Kidney (tissue), 14 donors: ENCODE measurements around the gene MNX1. TPM values are rescaled to one million over a fixed set of nuclear protein-coding genes. Genes with fewer than 3 reads are reported as not detected.

Experiments used
- DNase-seq, 5 donors: peaks; one replicate each; pipeline ENCODE4 v3.0.0-alpha.2; 2013 to 2020
- FAIRE-seq: peaks from 2 replicates; lab custom pipeline; 2012; peaks lifted over from hg19 to GRCh38; lab: Jason Lieb, UNC
- H3K27ac ChIP-seq, 2 donors: one replicate each; pipeline ENCODE4 v1.7.0; 2013; ENCODE audit warnings: low read depth in 2 of 2, low read length in 2 of 2, inconsistent platforms in 1 of 2
- H3K27me3 ChIP-seq: one replicate; pipeline ENCODE4 v1.7.1; 2013; ENCODE audit warnings: low read length, inconsistent platforms; ENCODE audit not compliant: control insufficient read depth, insufficient read depth
- H3K36me3 ChIP-seq, 3 donors: one replicate each; pipeline versions ENCODE4 v1.7.0 to v1.7.1; 2013; ENCODE audit warnings: low read length in 3 of 3, control low read depth in 1 of 3, inconsistent platforms in 1 of 3; ENCODE audit not compliant: insufficient read depth in 3 of 3, control insufficient read depth in 2 of 3
- H3K4me1 ChIP-seq, 3 donors: one replicate each; pipeline versions ENCODE4 v1.7.0 to v1.7.1; 2013; ENCODE audit warnings: low read length in 3 of 3, inconsistent platforms in 1 of 3, low read depth in 1 of 3; ENCODE audit not compliant: control insufficient read depth in 2 of 3, insufficient read depth in 2 of 3
- H3K4me3 ChIP-seq, 3 donors: one replicate each; pipeline versions ENCODE4 v1.7.0 to v1.8.1; 2013; ENCODE audit warnings: low read length in 3 of 3, control low read depth in 1 of 3, inconsistent platforms in 1 of 3
- H3K9ac ChIP-seq, 3 donors: one replicate each; pipeline versions ENCODE4 v1.7.0 to v1.7.1; 2013; ENCODE audit warnings: low read length in 3 of 3, control low read depth in 1 of 3, inconsistent platforms in 1 of 3
- H3K9me3 ChIP-seq, 3 donors: one replicate each; pipeline versions ENCODE4 v1.7.0 to v1.7.1; 2013; ENCODE audit warnings: low read length in 3 of 3, control low read depth in 1 of 3, inconsistent platforms in 1 of 3; ENCODE audit not compliant: control insufficient read depth in 2 of 3, insufficient read depth in 1 of 3
- CTCF ChIP-seq: IDR thresholded peaks from 3 replicates; pipeline ENCODE4 v1.5.1; 2012; ENCODE audit warnings: mild to moderate bottlenecking, moderate library complexity, borderline replicate concordance; ENCODE audit not compliant: insufficient read depth; ENCODE audit errors: extremely low read depth
- intact Hi-C: fragments of 100-400 bp; cut with DNase I; formaldehyde crosslinking; loops from one replicate; pipeline ENCODE4 v1.11.1; 2022
- polyA plus RNA-seq: library from polyadenylated mRNA; stranded (reverse); fragments of 350-450 nt; fragmentation: Illumina TruSeq; extraction: RNeasy Lipid Tissue Mini Kit (QIAGEN cat#74804); gene quantifications from one replicate; pipeline ENCODE4 v1.2.3, GENCODE V29; 2014; ENCODE audit warnings: low read depth, low replicate concordance; ENCODE audit not compliant: insufficient read depth
- total RNA-seq: library from RNA; stranded (reverse); fragmentation: NEBNext Ultra II Directional; extraction: Animal tissue kit (Norgen Biotek cat#: 25700); gene quantifications from one replicate; pipeline ENCODE4 v1.2.1, GENCODE V29; 2021
- donor health status: control.
- donor health status: control.
- donor health status: control.
- donor health status: control.
- donor health status: control.
- donor health status: DM: yes; HTN: yes; CAD: no.
- donor health status: Normal renal cell carcinoma (clear cell type).

MNX1 gene
- total and polyA plus RNA-seq, 2 donors from 2014 or later, result 1.1 TPM; not detected in 1

- no peaks in the 10 kb centered on the region for H3K9me3 ChIP-seq
- no peaks in the 10 kb centered on the region for H3K36me3 ChIP-seq
- H3K9ac ChIP-seq, result no peak overlapping the region
- H3K4me3 ChIP-seq, result no peak overlapping the region
- no peak overlapping the region for H3K27ac ChIP-seq
- FAIRE-seq (no peak), DNase-seq (peak in 2 of 5 donors; percentile 22 to 34)
- intact Hi-C loops, result no loop called here
- no peaks in the 10 kb centered on the region for H3K4me1 ChIP-seq
- TF ChIP-seq CTCF, result no peak
- H3K27me3 ChIP-seq, result no peaks in the 10 kb centered on the region
Measured at GRCh38 chr7:157044943-157045660, 34.6 kb upstream of the MNX1 start.

- Histone ChIP-seq H3K9me3 (no peaks in the 10 kb centered on the region), H3K27me3 (no peaks in the 10 kb centered on the region), H3K9ac (no peak overlapping the region), H3K36me3 (no peaks in the 10 kb centered on the region), H3K4me3 (no peak overlapping the region), H3K27ac (no peak overlapping the region), H3K4me1 (no peaks in the 10 kb centered on the region)
- FAIRE-seq, result no peak
- TF ChIP-seq CTCF, result no peak
- no peak for DNase-seq
- intact Hi-C loops, result no loop called here
Measured at GRCh38 chr7:157044147-157044687, 33.8 kb upstream of the MNX1 start.

- Histone ChIP-seq H3K27me3 (no peaks in the 10 kb centered on the region), H3K9ac (no peak overlapping the region), H3K9me3 (no peaks in the 10 kb centered on the region), H3K27ac (no peak overlapping the region), H3K36me3 (no peaks in the 10 kb centered on the region), H3K4me3 (no peak overlapping the region), H3K4me1 (no peaks in the 10 kb centered on the region)
- no peak for DNase-seq
- no peak for TF ChIP-seq CTCF
- intact Hi-C loops, result no loop called here
- FAIRE-seq, result no peak
Measured at GRCh38 chr7:157043745-157044144, 33.3 kb upstream of the MNX1 start.
